H1 (cell line): Measurements from ENCODE around the gene SRRM2. TPM values are rescaled to one million over a fixed set of nuclear protein-coding genes. Genes with fewer than 3 reads are reported as not detected.

Experiments
- ASH2L ChIP-seq: fragments of 200-600, 300-600 bp; sonication (generic); IDR thresholded peaks from one replicate; pipeline ENCODE4 v1.7.1; 2017; ENCODE audit warnings: low read length
- CTCF ChIP-seq, 3 experiments: IDR thresholded peaks; 1 replicate in 2 of 3; 2 replicates in 1 of 3; pipeline versions ENCODE4 v1.5.1 to v1.6.1; 2011; ENCODE audit warnings: low read length in 3 of 3, mild to moderate bottlenecking in 3 of 3, inconsistent platforms in 2 of 3, low read depth in 1 of 3, moderate library complexity in 1 of 3; ENCODE audit not compliant: insufficient read depth in 1 of 3; ENCODE audit errors: control extremely low read depth in 1 of 3
- EP300 ChIP-seq, 2 experiments: IDR thresholded peaks; 1 replicate in 1 of 2; 2 replicates in 1 of 2; pipeline ENCODE4 v1.6.1; 2011 to 2012; ENCODE audit warnings: low read depth in 2 of 2, low read length in 2 of 2, mild to moderate bottlenecking in 2 of 2, borderline replicate concordance in 1 of 2, inconsistent platforms in 1 of 2, moderate library complexity in 1 of 2
- MAFK ChIP-seq: IDR thresholded peaks from 2 replicates; pipeline ENCODE4 v1.6.1; 2012; ENCODE audit warnings: low read depth, mild to moderate bottlenecking, improper control_type of control experiment, low read length
- SIN3A ChIP-seq, 2 experiments: IDR thresholded peaks in 1 of 2; conservative IDR thresholded peaks in 1 of 2; 2 replicates each; pipeline ENCODE4 v1.6.1; 2011 to 2012; ENCODE audit warnings: low read length in 2 of 2, improper control_type of control experiment in 1 of 2, low read depth in 1 of 2, mild to moderate bottlenecking in 1 of 2
- SIRT6 ChIP-seq: IDR thresholded peaks from one replicate; pipeline ENCODE4 v1.7.1; 2012; ENCODE audit warnings: low read length, inconsistent platforms
- TAF7 ChIP-seq: optimal IDR thresholded peaks from 2 replicates; pipeline ENCODE3; 2011; ENCODE audit warnings: low read depth, mild to moderate bottlenecking, inconsistent platforms, low read length, moderate library complexity, borderline replicate concordance
- polyA plus RNA-seq, 7 experiments: library from polyadenylated mRNA; depleted of rRNA in 3 of 7; stranded (reverse) in 5 of 7; unstranded in 2 of 7; fragments of >200 nt in 5 of 7; fragments of 200-250 nt in 2 of 7; gene quantifications; 1 replicate in 5 of 7; 2 replicates in 1 of 7; 4 replicates in 1 of 7; pipeline versions ENCODE4 v1.2.1 to v1.2.3, GENCODE V29; 2011 to 2013; ENCODE audit warnings: missing spikeins in 2 of 7, mixed read lengths in 2 of 7
- total RNA-seq: library from RNA; stranded (reverse); fragmentation: NEBNext Ultra II Directional; extraction: Animal tissue kit (Norgen Biotek cat#: 25700); gene quantifications from 2 replicates; pipeline ENCODE4 v1.2.1, GENCODE V29; 2021

SRRM2 gene
- total and polyA plus RNA-seq, 2 of the 8 experiments (the other 6 are each of a cell fraction or from before 2014, with no cell fraction given): 300 to 579 TPM

- no peak for TF ChIP-seq CTCF (IDR thresholded peaks at IDR 0.05; ENCODE audit: control extremely low read depth in 1 of 3, insufficient read depth in 1 of 3, low read depth in 1 of 3, low read length in 3 of 3)
- 0 out of 4 replicates have a peak, but pooled peaks of 1 of the 2 experiments have one; percentile 33 for TF ChIP-seq SIN3A (conservative IDR thresholded peaks at IDR 0.05 in 1 of 2, IDR thresholded peaks at IDR 0.05 in 1 of 2; ENCODE audit: low read depth in 1 of 2, low read length in 2 of 2)
- TF ChIP-seq SIRT6: no peak
- TF ChIP-seq EP300 (IDR thresholded peaks at IDR 0.05; ENCODE audit: borderline replicate concordance in 1 of 2, low read depth in 2 of 2, low read length in 2 of 2): peak in 1 of 2 experiments; percentile 31; a peak in 1 of 3 replicates
- TF ChIP-seq TAF7: peak; percentile 89
- no peak for TF ChIP-seq MAFK
- peak; percentile 31 for TF ChIP-seq ASH2L
Observed at GRCh38 chr16:2777231-2777902, 24.9 kb downstream of the SRRM2 start, which contains the start of gene ELOB (continued).
